GM12878 (cell line): ENCODE results near the gene NUDT14.

Experiments used
- ATF2 ChIP-seq: IDR thresholded peaks from 2 replicates; pipeline ENCODE4 v1.6.1; 2012; ENCODE audit warnings: low read length, inconsistent platforms
- CTCF ChIP-seq, 3 experiments: IDR thresholded peaks in 2 of 3; conservative IDR thresholded peaks in 1 of 3; 2 replicates each; pipeline ENCODE4 v1.5.1; 2011; ENCODE audit warnings: low read depth in 3 of 3, low read length in 3 of 3, mild to moderate bottlenecking in 3 of 3, control low read depth in 2 of 3, moderate library complexity in 2 of 3, inconsistent platforms in 1 of 3, mixed read lengths in 1 of 3; ENCODE audit not compliant: control insufficient read depth in 2 of 3, insufficient read depth in 1 of 3; ENCODE audit errors: extremely low read depth in 1 of 3
- EGR1 ChIP-seq, 2 experiments: IDR thresholded peaks; 1 replicate in 1 of 2; 2 replicates in 1 of 2; pipeline ENCODE4 v1.6.1; 2011 to 2012; ENCODE audit warnings: low read depth in 2 of 2, low read length in 2 of 2, borderline replicate concordance in 1 of 2, mild to moderate bottlenecking in 1 of 2, moderate library complexity in 1 of 2
- EZH2 ChIP-seq: IDR thresholded peaks from 2 replicates; pipeline ENCODE4 v1.6.1; 2012; ENCODE audit warnings: low read depth, mild to moderate bottlenecking, control low read depth, inconsistent platforms, low read length, borderline replicate concordance; ENCODE audit not compliant: control insufficient read depth
- NR2C1 ChIP-seq: fragments of 450-650 bp; IDR thresholded peaks from 2 replicates; pipeline ENCODE4 v1.6.1; 2017; ENCODE audit warnings: antibody characterized with exemption, mild to moderate bottlenecking, moderate library complexity
- NR2C2 ChIP-seq: IDR thresholded peaks from 2 replicates; pipeline ENCODE4 v1.6.1; 2011; ENCODE audit warnings: borderline replicate concordance, low read depth; ENCODE audit not compliant: control insufficient read depth, insufficient read length
- POLR2A ChIP-seq: IDR thresholded peaks from 2 replicates; pipeline ENCODE4 v1.6.1; 2011; ENCODE audit warnings: low read depth, mild to moderate bottlenecking, low read length
- RAD51 ChIP-seq: fragments of 450-650 bp; IDR thresholded peaks from 2 replicates; pipeline ENCODE4 v1.6.1; 2016; ENCODE audit warnings: moderate library complexity, mild to moderate bottlenecking, inconsistent platforms
- RFX5 ChIP-seq: IDR thresholded peaks from 2 replicates; pipeline ENCODE4 v1.6.1; 2011; ENCODE audit warnings: low read depth, low read length, improper control_type of control experiment
- SIN3A ChIP-seq: IDR thresholded peaks from 2 replicates; pipeline ENCODE4 v1.6.1; 2012; ENCODE audit warnings: low read depth, low read length, improper control_type of control experiment
- ZNF24 ChIP-seq: fragments of 450-650 bp; IDR thresholded peaks from 2 replicates; pipeline ENCODE4 v1.6.1; 2017; ENCODE audit warnings: antibody characterized with exemption, mild to moderate bottlenecking
- ZNF274 ChIP-seq: IDR thresholded peaks from one replicate; pipeline ENCODE4 v1.8.0; 2011; ENCODE audit not compliant: insufficient read length, insufficient read depth
- ZSCAN29 ChIP-seq: fragments of 450-650 bp; IDR thresholded peaks from 2 replicates; pipeline ENCODE4 v1.6.1; 2017; ENCODE audit warnings: mild to moderate bottlenecking, moderate library complexity

- TF ChIP-seq EGR1 (IDR thresholded peaks at IDR 0.05; ENCODE audit: borderline replicate concordance in 1 of 2, low read depth in 2 of 2, low read length in 2 of 2) (no peak), ATF2 (no peak), ZNF24 (no peak), NR2C1 (no peak), ZSCAN29 (no peak), POLR2A (no peak), ZNF274 (no peak), EZH2 (no peak), CTCF (IDR thresholded peaks at IDR 0.05 in 2 of 3, conservative IDR thresholded peaks at IDR 0.05 in 1 of 3; ENCODE audit: control insufficient read depth in 2 of 3, extremely low read depth in 1 of 3, insufficient read depth in 1 of 3, low read depth in 3 of 3, low read length in 3 of 3) (no peak), RFX5 (no peak), RAD51 (no peak), SIN3A (no peak), NR2C2 (no peak)
Observed at GRCh38 chr14:105152794-105153241, 28.3 kb downstream of the NUDT14 start.
